Activated T-cell treated with anti-CD3 and anti-CD28 coated beads for 48 hours (primary cell): ENCODE results near the gene HLA-DMB.

Experiments
- DNase-seq: peaks from one replicate; pipeline ENCODE4 v3.0.0-alpha.2; 2020; ENCODE audit warnings: low read depth

The HLA-DMB gene

GRCh38 chr6:32906539-32906938 lies 34.3 kb downstream of the HLA-DMB start:
- DNase-seq = no peak

GRCh38 chr6:32905078-32905477 lies 35.8 kb downstream of the HLA-DMB start:
- DNase-seq = no peak

GRCh38 chr6:32903952-32904351 lies 36.9 kb downstream of the HLA-DMB start:
- no peak for DNase-seq

- DNase-seq = no peak
These were observed 45.9 kb downstream of the HLA-DMB start for GRCh38 chr6:32895006-32895345.

GRCh38 chr6:32894085-32895005 lies 46.5 kb downstream of the HLA-DMB start:
- DNase-seq = peak; percentile 95

- DNase-seq = no peak
These were observed 50.0 kb downstream of the HLA-DMB start for GRCh38 chr6:32890831-32891230.

GRCh38 chr6:32889533-32889932 lies 51.3 kb downstream of the HLA-DMB start:
- DNase-seq = no peak

GRCh38 chr6:32888576-32888975 lies 52.3 kb downstream of the HLA-DMB start:
- no peak for DNase-seq

- no peak for DNase-seq
These were observed 53.2 kb downstream of the HLA-DMB start for GRCh38 chr6:32887616-32888015.

- DNase-seq = no peak
These were observed 54.0 kb downstream of the HLA-DMB start for GRCh38 chr6:32886681-32887383.

GRCh38 chr6:32885698-32886286 lies 55.0 kb downstream of the HLA-DMB start:
- no peak for DNase-seq
